HepG2 (cell line): ENCODE data around the gene HDAC4. TPM values are rescaled to one million over a fixed set of nuclear protein-coding genes. Genes with fewer than 3 reads are reported as not detected.

ENCODE experiments used
- ATAC-seq: fragments of 200-7000 bp; cut with Tn5 transposase; 3 replicates; pipeline ENCODE4 v1.9.1; 2020; ENCODE audit warnings: mild to moderate bottlenecking, moderate library complexity
- BruUV-seq: library from RNA; stranded (reverse); fragments of 400-500 nt; replicated peaks from 2 replicates; lab custom pipeline; 2021; lab: Mats Ljungman, UMichigan
- CTCF ChIA-PET: fragments of 300-600 bp; formaldehyde crosslinking; extraction: SDS; loops from one replicate; lab custom pipeline; 2021; ENCODE audit warnings: low total read pairs, inconsistent platforms, low intra/inter-chr PET ratio; lab: Yijun Ruan, JAX
- POLR2A ChIA-PET: fragments of 350-600 bp; sonication (Branson Sonifier 250); formaldehyde crosslinking; loops from one replicate; lab custom pipeline; 2020; ENCODE audit warnings: antibody characterized with exemption, inconsistent platforms; lab: Yijun Ruan, JAX
- DNase-seq: peaks from one replicate; pipeline ENCODE4 v3.0.0-alpha.2; 2015; ENCODE audit warnings: low spot score
- FAIRE-seq: peaks from 3 replicates; lab custom pipeline; 2011; peaks lifted over from hg19 to GRCh38; lab: Jason Lieb, UNC
- H2AFZ ChIP-seq: one replicate; pipeline ENCODE4 v1.6.1; 2011; ENCODE audit warnings: low read length, inconsistent platforms
- H3K27ac ChIP-seq: fragments of 300-600 bp; 3 replicates; pipeline ENCODE4 v1.8.0; 2011; ENCODE audit warnings: mixed run types, mild to moderate bottlenecking, mixed read lengths, low read length, inconsistent platforms; ENCODE audit not compliant: insufficient read depth; ENCODE audit errors: extremely low read length
- H3K27me3 ChIP-seq, 2 experiments: fragments of 200-600 bp in 1 of 2; 2 replicates in 1 of 2; 3 replicates in 1 of 2; pipeline versions ENCODE4 v1.6.0 to v1.8.0; 2011; ENCODE audit warnings: low read length in 2 of 2, mild to moderate bottlenecking in 2 of 2, moderate library complexity in 2 of 2, inconsistent platforms in 1 of 2; ENCODE audit not compliant: insufficient read depth in 2 of 2, control insufficient read depth in 1 of 2
- H3K36me3 ChIP-seq, 2 experiments: fragments of 200-600 bp in 1 of 2; replicated peaks in 1 of 2; 2 replicates in 1 of 2; 3 replicates in 1 of 2; pipeline versions ENCODE4 v1.5.1 to v1.8.0; 2011; ENCODE audit warnings: low read length in 2 of 2, inconsistent platforms in 1 of 2; ENCODE audit not compliant: insufficient read depth in 2 of 2, control insufficient read depth in 1 of 2
- H3K4me1 ChIP-seq: 2 replicates; pipeline ENCODE4 v1.5.1; 2012; ENCODE audit warnings: low read length, inconsistent platforms; ENCODE audit not compliant: insufficient read depth
- H3K4me2 ChIP-seq: 2 replicates; pipeline ENCODE4 v1.6.0; 2011; ENCODE audit warnings: low read depth, low read length, inconsistent platforms
- H3K4me3 ChIP-seq, 3 experiments: fragments of 200-600 bp in 1 of 3; sonication (generic), shearing (Covaris generic) in 1 of 3; replicated peaks in 1 of 3; 2 replicates each; pipeline ENCODE4 v1.5.1; 2011 to 2016; ENCODE audit warnings: low read length in 3 of 3, inconsistent platforms in 2 of 3, low read depth in 2 of 3, mild to moderate bottlenecking in 2 of 3, control low read depth in 1 of 3, mixed read lengths in 1 of 3; ENCODE audit not compliant: insufficient read depth in 1 of 3
- H3K79me2 ChIP-seq: one replicate; pipeline ENCODE4 v1.6.1; 2011; ENCODE audit warnings: low read length, inconsistent platforms; ENCODE audit not compliant: insufficient read depth
- H3K9ac ChIP-seq: 2 replicates; pipeline ENCODE4 v1.6.0; 2011; ENCODE audit warnings: mild to moderate bottlenecking, low read depth, low read length, inconsistent platforms; ENCODE audit not compliant: insufficient read depth
- H3K9me3 ChIP-seq: 2 replicates; pipeline ENCODE4 v1.5.1; 2012; ENCODE audit warnings: mild to moderate bottlenecking, low read length
- H4K20me1 ChIP-seq: 2 replicates; pipeline ENCODE4 v1.6.0; 2011; ENCODE audit warnings: inconsistent platforms, mild to moderate bottlenecking, low read length, moderate library complexity; ENCODE audit not compliant: insufficient read depth
- MIER2 ChIP-seq: IDR thresholded peaks from 2 replicates; pipeline ENCODE4 v1.6.1; 2016; ENCODE audit warnings: missing biosample characterization, missing genetic modification reagents
- NPAS2 ChIP-seq: sonication (generic); formaldehyde crosslinking; IDR thresholded peaks from 2 replicates; pipeline ENCODE4 v1.8.0; 2022; ENCODE audit warnings: mild to moderate bottlenecking, missing genetic modification reagents, borderline replicate concordance
- RFXANK ChIP-seq: IDR thresholded peaks from 2 replicates; pipeline ENCODE4 v1.6.1; 2016
- SALL1 ChIP-seq: sonication (generic); formaldehyde crosslinking; IDR thresholded peaks from 2 replicates; pipeline ENCODE4 v1.8.0; 2022; ENCODE audit warnings: mild to moderate bottlenecking, missing genetic modification reagents
- SETDB1 ChIP-seq: sonication (generic); formaldehyde crosslinking; IDR thresholded peaks from 2 replicates; pipeline ENCODE4 v1.5.1; 2020; ENCODE audit warnings: missing genetic modification reagents, mild to moderate bottlenecking, borderline replicate concordance
- SRY ChIP-seq: sonication (generic); formaldehyde crosslinking; IDR thresholded peaks from 2 replicates; pipeline ENCODE4 v1.8.0; 2022; ENCODE audit warnings: mild to moderate bottlenecking, missing genetic modification reagents
- TEAD3 ChIP-seq: optimal IDR thresholded peaks from 2 replicates; pipeline ENCODE3; 2016; ENCODE audit warnings: borderline replicate concordance
- ZNF101 ChIP-seq: sonication (generic); formaldehyde crosslinking; IDR thresholded peaks from 2 replicates; pipeline ENCODE4 v1.4.0; 2020; ENCODE audit warnings: mild to moderate bottlenecking, low read depth, missing genetic modification reagents, borderline replicate concordance
- ZNF34 ChIP-seq: sonication (generic); formaldehyde crosslinking; IDR thresholded peaks from 2 replicates; pipeline ENCODE4 v1.4.0; 2020; ENCODE audit warnings: mild to moderate bottlenecking, missing genetic modification reagents, borderline replicate concordance
- ZNF451 ChIP-seq: sonication (generic); formaldehyde crosslinking; IDR thresholded peaks from 2 replicates; pipeline ENCODE4 v1.5.0; 2020; ENCODE audit warnings: mild to moderate bottlenecking, missing genetic modification reagents
- ZNF546 ChIP-seq: sonication (generic); formaldehyde crosslinking; conservative IDR thresholded peaks from 2 replicates; pipeline ENCODE4 v1.8.1; 2023; ENCODE audit warnings: mild to moderate bottlenecking, missing genetic modification reagents
- WGBS: methylation state at CpG from one replicate; pipeline ENCODE4 v1.1.6; 2017; ENCODE audit warnings: low lambda C conversion rate; 5-methylcytosine and 5-hydroxymethylcytosine counted together
- in situ Hi-C: cut with HindIII; loops from 2 replicates; pipeline ENCODE4 v1.10.0; 2017; ENCODE audit warnings: low pct_unique_long_range_greater_than_20kb; ENCODE audit not compliant: extremely low pct_ligation_motif_present
- intact Hi-C: fragments of 100-400 bp; cut with micrococcal nuclease; formaldehyde crosslinking; loops from one replicate; pipeline ENCODE4 v1.10.0; 2022; ENCODE audit not compliant: unreplicated experiment
- polyA plus RNA-seq, 8 experiments: library from polyadenylated mRNA; depleted of rRNA in 3 of 8; stranded (reverse) in 7 of 8; unstranded in 1 of 8; fragments of >200 nt; fragmentation: Illumina TruSeq in 4 of 8; extraction: Trizol in 4 of 8; gene quantifications; 2 replicates each; pipeline versions ENCODE4 v1.2.1 to v1.2.3, GENCODE V29; 2011 to 2016; ENCODE audit warnings: low read depth in 4 of 8, missing spikeins in 1 of 8, mixed read lengths in 1 of 8; ENCODE audit not compliant: insufficient read depth in 1 of 8
- total RNA-seq, 5 experiments: library from RNA; depleted of rRNA; stranded (reverse); fragments of >200 nt; fragmentation: Illumina TruSeq; extraction: Trizol; gene quantifications; 2 replicates each; pipeline ENCODE4 v1.2.3, GENCODE V29; 2016; ENCODE audit warnings: low read depth in 1 of 5
- TF ChIP-seq, protein P1 (sequence below): sonication (generic); formaldehyde crosslinking; IDR thresholded peaks from 2 replicates; pipeline ENCODE4 v1.5.0; 2020; ENCODE audit warnings: mild to moderate bottlenecking, missing genetic modification reagents, borderline replicate concordance
- TF ChIP-seq, protein P2 (sequence below): sonication (generic); formaldehyde crosslinking; IDR thresholded peaks from 2 replicates; pipeline ENCODE4 v1.8.1; 2023; ENCODE audit warnings: mild to moderate bottlenecking, moderate library complexity, missing genetic modification reagents
- TF ChIP-seq, protein P3 (sequence below): sonication (generic); formaldehyde crosslinking; IDR thresholded peaks from 2 replicates; pipeline ENCODE4 v1.5.0; 2020; ENCODE audit warnings: missing genetic modification reagents

HDAC4 gene
- total and polyA plus RNA-seq, 2 of the 13 experiments (the other 11 are each of a cell fraction or from before 2014, with no cell fraction given), result 10.1 to 11.5 TPM

DNA sequence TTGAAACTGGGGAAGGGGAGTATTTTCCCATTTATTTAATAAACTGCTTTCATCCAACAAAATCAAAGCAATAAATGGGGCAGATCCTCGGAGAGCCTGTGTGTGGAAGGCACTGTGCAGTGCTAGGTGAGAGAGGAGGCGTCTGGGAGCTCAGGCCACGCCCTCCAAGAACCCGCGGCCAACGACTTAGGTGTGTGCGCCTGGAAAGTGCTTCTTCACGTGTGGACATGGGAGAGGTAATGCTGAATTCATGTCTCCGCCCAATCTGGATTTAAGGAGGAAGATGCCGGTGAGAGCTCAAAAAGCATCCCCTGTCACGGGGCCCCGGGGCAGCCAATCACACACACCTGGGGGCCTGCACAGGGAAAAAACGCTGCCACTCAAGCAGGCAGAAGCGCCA lies 77.4 kb downstream of the HDAC4 start:
- BruUV-seq, result no TSS peak
- no peak for TF ChIP-seq ZNF451 (CRISPR knock-in tag)
- TF ChIP-seq TEAD3 (CRISPR knock-in tag), result no peak
- no peak for TF ChIP-seq SALL1 (CRISPR knock-in tag)
- TF ChIP-seq, protein P1, sequence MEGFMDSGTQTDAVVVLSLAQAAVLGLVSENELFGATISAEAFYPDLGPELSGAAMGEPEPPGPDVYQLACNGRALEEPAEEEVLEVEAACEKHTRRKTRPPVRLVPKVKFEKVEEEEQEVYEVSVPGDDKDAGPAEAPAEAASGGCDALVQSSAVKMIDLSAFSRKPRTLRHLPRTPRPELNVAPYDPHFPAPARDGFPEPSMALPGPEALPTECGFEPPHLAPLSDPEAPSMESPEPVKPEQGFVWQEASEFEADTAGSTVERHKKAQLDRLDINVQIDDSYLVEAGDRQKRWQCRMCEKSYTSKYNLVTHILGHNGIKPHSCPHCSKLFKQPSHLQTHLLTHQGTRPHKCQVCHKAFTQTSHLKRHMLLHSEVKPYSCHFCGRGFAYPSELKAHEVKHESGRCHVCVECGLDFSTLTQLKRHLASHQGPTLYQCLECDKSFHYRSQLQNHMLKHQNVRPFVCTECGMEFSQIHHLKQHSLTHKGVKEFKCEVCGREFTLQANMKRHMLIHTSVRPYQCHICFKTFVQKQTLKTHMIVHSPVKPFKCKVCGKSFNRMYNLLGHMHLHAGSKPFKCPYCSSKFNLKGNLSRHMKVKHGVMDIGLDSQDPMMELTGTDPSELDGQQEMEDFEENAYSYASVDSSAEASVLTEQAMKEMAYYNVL, result no peak
- no peak for TF ChIP-seq ZNF34 (CRISPR knock-in tag)
- no peak for TF ChIP-seq NPAS2
- no peak for TF ChIP-seq ZNF546 (CRISPR knock-in tag)
- no peak for TF ChIP-seq MIER2 (CRISPR knock-in tag)
- TF ChIP-seq, protein P2, sequence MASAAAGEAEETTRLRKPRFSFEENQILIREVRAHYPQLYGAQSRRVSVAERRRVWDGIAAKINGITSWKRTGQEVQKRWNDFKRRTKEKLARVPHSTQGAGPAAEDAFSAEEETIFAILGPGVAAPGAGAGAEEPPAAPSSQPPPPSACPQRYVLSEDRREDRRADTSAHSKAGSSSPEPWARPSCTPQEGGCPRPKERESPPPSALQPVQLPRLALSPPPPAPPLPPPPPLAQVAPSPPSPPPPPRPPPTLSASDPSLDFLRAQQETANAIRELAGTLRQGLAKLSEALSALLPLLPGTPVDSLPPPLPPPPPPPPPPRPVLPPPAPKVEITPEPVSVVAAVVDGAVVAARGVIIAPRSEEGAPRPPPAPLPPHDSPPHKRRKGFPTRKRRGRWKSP, result no peak
- TF ChIP-seq ZNF101 (CRISPR knock-in tag), result no peak
- no peak for TF ChIP-seq SETDB1 (CRISPR knock-in tag)
- TF ChIP-seq, protein P3, sequence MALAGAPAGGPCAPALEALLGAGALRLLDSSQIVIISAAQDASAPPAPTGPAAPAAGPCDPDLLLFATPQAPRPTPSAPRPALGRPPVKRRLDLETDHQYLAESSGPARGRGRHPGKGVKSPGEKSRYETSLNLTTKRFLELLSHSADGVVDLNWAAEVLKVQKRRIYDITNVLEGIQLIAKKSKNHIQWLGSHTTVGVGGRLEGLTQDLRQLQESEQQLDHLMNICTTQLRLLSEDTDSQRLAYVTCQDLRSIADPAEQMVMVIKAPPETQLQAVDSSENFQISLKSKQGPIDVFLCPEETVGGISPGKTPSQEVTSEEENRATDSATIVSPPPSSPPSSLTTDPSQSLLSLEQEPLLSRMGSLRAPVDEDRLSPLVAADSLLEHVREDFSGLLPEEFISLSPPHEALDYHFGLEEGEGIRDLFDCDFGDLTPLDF (CRISPR knock-in tag), result no peak
- TF ChIP-seq SRY (CRISPR knock-in tag), result no peak
- TF ChIP-seq RFXANK (CRISPR knock-in tag), result no peak
- TF ChIP-seq, all 625 proteins: peak for 0
- Histone ChIP-seq H3K9ac (no peak overlapping the region), H3K9me3 (no peaks in the 10 kb centered on the region), H3K4me3 (no peak overlapping the region), H3K4me2 (no peak overlapping the region), H3K4me1 (peaks cover 8% of the 10 kb centered on the region; the same call in 1 of the 2 replicates), H3K79me2 (peaks cover 30% of the 10 kb centered on the region), H2AFZ (no peak overlapping the region), H3K27me3 (no peaks in the 10 kb centered on the region), H4K20me1 (peaks cover 7% of the 10 kb centered on the region; the same call in 1 of the 2 replicates), H3K36me3 (peaks cover 0 to 3% of the 10 kb centered on the region in 2 experiments; a peak in 4 of 5 replicates), H3K27ac (no peak overlapping the region)
- FAIRE-seq (no peak), DNase-seq (no peak), ATAC-seq (no peak)
- in situ Hi-C loops (no loop called here), intact Hi-C loops (no loop called here)
- 94% methylated on average over 14 of the region's 14 CpGs for WGBS
- ChIA-PET CTCF (no interaction called here), POLR2A (no interaction called here)
